Amniotic epithelial cell (primary cell): ENCODE data around the gene RND2.
A peak's percentile ranks its signal among the peaks of the same experiment; 100 is the strongest.

Experiments used
- DNase-seq: peaks from one replicate; pipeline ENCODE4 v3.0.0-alpha.2; 2010; ENCODE audit warnings: low read depth

RND2 gene

GRCh38 chr17:43006639-43007551 is 18.1 kb upstream of the RND2 start, which contains the start of gene IFI35:
Gene IFI35, plus strand, starts transcription at chr17:43006784. Its CDS starts 164 bp downstream, at chr17:43006948.
- peak; percentile 83 for DNase-seq

DNA sequence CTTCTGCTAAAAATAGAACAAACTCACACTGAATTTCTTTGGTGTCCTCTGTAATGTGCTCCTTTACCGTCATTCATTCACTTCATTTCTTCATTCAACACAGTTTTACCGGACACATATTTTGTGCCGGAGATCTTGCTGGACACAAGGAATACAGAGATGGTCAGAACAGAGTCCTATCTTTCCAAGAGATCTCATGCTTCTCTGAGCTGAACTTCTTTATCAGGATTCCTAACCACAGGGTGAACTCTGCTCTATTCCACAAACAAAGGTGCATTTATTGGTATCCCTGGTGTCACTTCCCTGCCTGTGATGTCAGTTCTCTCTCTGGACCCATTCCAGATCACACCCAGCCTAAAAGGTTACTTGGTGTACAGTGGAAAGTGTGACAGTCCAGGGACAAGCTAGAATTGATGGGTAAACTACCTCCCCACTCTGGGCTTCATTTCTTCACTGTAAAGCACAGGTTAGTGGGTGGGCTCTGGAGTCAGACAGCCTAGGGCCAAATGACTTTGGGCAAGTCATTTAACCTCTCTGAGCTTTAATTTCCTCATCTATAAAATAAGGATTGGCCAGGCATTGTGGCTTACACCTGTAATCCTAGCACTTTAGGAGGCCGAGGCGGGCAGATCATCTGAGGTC is 14.2 kb upstream of the RND2 start:
- DNase-seq: no peak

DNA sequence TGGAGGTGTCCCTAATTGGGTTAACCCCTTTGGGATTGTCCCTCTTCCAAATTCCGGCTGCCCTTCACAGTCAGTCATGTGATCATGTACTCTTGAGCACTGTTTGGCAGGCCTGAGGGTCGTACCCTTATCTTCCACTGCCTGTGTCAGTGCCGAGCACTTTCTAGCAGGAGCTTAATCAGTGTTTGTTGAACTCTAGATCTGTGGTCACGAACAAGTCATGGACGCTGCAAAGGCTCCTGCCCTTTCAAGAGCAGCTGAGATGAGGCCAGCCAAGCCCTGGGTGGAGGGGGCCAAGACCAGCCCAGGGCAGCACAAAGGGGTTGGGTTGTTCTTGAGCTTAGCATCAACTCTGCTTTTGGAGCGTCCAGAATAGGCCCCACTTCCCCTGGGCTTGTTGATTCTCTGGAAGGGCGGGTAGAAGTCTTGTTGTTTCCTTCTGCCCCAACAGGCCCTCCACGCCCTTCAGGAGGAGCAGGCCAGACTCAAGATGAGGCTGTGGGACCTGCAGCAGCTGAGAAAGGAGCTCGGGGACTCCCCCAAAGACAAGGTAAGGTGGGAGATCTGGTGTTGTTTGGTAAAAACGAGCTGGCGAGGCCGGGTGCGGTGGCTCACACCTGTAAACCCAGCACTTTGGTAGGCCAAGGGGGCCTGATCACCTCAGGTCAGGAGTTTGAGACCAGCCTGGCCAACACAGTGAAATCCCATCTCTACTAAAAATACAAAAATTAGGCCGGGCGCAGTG is 13.1 kb upstream of the RND2 start:
- DNase-seq: no peak

DNA sequence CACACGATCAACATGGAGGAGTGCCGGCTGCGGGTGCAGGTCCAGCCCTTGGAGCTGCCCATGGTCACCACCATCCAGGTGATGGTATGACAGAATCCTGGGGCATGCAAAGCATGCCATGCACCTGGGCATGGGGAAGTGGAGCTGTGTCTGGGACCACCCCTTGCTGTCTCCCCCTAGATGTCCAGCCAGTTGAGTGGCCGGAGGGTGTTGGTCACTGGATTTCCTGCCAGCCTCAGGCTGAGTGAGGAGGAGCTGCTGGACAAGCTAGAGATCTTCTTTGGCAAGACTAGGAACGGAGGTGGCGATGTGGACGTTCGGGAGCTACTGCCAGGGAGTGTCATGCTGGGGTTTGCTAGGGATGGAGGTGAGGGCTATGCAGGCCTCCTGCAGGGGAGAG is 11.7 kb upstream of the RND2 start:
- DNase-seq: no peak

- DNase-seq: no peak
Observed at GRCh38 chr17:43014020-43014648, 10.9 kb upstream of the RND2 start.

DNA sequence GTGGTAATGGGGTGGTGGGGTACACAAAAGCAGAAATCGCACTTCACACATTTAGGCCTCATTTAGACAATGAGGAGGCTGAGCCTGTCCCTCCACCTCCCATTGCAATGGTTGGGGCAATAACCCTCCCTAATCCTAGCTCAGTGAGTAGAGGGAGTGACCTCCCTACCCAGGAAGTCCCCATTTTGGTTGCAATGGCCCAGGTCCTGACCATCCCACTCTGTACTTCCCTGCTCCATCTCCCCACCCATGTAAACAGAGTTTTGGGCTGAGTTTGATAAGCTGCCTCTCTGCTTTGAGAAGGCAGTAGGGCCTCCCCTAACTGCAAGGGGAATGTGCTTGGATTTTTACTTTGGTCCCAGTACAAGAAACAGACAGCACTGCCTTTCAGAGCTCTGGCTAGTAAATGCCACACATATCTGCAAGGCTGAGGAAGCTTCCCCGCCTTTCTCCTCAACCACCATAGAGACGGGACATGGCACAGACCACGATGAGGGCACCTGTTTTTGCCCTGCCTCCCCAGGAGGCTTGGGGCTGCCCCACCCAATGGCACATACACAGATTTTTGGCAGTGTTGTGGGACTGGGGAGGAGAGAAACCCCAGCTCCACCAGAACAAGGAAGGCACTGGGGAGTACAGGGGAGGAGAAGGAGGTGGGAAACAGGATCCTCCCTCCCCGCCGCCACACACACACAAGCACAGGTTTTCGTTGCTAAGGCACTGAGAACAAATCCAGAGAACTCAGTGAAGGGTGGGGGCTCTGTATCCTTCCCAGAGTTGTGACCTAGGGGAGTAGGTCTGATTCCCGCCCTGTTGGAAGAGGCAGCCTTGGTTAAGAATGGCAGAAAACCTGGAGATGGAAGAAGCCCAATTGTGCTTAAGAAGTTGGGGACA is 10.1 kb upstream of the RND2 start:
- DNase-seq: no peak

GRCh38 chr17:43015579-43015978 is 9.5 kb upstream of the RND2 start:
- no peak for DNase-seq

DNA sequence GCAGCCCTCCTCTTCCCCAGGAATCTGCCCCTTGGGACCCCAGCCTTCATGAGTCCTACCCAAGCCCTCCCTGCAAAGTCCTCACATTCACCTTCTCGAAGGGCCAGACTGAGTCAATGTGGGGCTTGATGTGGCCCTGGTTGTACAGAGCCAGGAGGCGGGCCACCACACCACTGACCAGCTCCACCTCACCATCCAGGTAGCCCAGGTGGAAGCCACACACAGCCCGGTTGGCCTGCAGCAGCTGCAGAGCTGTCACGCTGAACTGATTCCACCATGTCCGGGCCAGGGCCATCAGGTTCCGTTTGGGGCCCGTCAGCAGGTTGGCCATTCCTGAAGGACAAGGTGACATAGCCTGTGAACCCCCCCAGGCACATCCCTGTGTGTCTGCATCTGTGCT is 8.8 kb upstream of the RND2 start:
- DNase-seq: no peak

DNA sequence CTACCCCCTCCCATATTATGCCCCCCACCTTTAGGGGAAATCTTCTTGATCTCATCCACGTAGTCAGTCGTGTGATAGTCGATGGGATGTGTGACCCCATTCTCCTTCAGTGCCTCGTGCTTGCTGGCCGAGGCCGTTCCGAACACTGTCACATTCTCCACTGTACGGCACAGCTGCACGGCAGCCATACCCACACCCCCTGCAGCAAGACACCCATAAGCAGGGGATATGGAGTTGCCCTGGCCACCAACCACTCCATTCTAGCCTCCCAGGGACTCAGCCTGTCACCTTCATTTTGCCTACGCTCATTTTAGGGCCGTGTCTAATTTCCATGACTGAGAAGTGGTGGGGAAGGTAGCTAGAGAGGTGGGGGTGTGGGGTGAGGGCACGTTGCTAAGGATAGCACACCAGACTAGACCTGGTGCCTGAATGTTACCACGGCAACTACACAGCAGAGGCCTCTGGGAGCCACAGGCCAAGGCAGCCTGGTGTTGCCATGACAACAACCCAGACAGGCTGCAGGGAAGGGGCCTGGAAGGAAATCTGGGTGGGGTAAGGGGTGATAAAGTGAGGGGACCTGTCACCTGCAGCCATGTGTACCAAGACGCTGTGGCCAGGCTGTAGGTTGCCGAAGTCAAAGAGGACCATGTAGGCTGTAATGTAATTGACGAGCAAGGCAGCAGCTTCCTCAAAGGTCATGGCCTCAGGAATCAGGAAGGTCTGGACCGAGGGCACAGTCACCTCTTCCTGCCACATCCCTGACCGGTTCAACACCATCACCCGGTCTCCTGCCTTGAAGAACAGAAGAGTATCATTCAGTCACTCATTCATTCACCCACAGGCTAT is 6.8 kb upstream of the RND2 start:
- peak; percentile 50 for DNase-seq

DNA sequence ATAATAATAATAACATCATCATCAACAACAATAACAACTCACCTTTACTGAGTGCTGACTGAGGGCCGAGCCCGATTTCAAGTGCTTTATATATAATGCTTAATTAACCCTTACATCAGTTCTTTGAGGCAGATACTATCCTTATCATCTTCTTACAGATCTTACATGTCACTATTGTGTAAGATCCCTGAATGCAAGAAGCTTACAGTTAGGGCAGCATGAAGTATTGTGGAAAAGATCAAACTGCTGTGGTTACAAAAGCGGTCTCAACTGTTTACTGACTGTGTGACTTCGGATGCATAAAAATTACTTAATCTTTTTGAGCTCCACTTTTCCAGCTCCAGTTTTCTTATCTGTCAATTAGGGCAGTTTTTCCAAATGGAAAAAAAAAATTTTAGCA is 6.1 kb upstream of the RND2 start:
- peak; percentile 93 for DNase-seq

GRCh38 chr17:43019418-43019817 is 5.6 kb upstream of the RND2 start:
- DNase-seq: peak; percentile 42

GRCh38 chr17:43020030-43020621 is 4.9 kb upstream of the RND2 start:
- peak; percentile 41 for DNase-seq

- DNase-seq: peak; percentile 65
Observed at GRCh38 chr17:43020789-43021740, 4.0 kb upstream of the RND2 start.

DNA sequence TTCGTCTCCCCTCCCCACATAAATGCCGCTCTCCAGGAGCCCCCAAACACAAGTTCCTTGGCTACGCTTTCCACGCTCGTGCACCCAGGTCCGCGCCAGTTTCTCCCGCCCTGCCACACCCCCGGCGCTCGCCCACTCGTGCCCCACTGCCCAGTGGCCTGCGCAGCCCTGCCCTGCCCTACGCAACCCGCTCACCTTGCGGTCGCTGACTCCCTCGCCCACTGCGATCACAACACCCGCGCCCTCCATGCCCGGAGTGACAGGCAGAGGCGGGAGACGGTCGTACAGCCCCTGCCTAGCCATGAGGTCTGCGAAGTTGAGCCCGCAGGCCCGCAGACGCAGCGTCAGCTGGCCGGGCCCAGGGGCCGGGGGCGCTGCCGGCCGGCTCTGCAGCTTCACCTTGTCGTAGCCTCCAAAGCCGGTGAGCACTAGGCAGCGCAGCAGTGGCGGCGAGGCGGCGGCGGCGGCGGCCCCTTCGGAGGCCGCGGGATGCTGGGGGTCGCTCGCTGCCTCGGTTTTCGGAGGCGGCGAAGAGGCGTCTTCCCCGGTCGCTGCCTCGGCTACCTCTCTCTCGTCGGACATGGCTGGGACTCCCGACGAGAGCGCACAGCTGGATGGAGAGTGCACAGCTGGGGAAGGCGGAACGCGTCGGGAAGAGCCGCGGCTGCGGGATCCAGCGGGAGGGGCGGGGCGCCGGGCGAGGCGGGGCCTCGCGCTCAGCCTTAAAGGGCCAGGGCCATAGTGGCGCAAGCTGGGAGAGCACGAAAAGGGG is 3.1 kb upstream of the RND2 start, which contains the start of gene VAT1:
Gene VAT1, minus strand, starts transcription at position 645 of the 772 bp plus-strand sequence. Its CDS starts 63 bp downstream, at position 582.
- DNase-seq: peak; percentile 65

DNA sequence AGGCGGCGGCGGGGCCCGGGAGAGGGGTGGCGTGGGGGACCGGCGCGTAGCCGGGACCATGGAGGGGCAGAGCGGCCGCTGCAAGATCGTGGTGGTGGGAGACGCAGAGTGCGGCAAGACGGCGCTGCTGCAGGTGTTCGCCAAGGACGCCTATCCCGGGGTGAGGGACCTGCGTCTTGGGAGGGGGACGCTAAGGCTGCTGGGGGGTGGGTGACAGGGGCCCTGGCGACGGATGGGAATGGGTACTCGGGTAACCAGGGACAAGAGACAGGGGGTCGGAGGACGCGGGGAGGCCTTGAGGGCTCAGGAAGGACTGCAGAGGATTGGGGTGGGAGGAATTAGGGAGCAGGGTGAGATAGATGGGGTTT is 243 bp downstream of the RND2 start:
- no peak for DNase-seq

- no peak for DNase-seq
Observed at GRCh38 chr17:43025766-43026537, 921 bp downstream of the RND2 start.

DNA sequence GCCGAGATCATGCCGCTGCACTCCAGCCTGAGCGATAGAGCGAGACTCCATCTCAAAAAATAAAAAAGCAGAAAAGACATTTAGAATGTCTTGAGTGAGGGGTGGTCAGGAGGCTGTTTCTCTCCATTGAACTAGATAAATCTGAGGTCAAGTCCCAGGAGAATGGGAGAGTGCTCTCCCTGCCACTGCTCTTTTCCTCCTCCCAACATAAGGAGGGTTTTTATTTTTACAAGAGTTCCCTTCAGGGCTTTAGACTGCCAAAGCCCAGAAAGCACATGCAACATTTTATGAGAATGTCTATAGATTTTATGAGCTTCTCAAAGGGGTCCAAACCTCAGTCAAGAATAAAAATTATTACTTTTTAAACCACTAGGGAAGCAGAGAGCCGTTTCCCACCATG is 1.6 kb downstream of the RND2 start:
- DNase-seq: no peak
